Panc1 (cell line): ENCODE measurements around the gene EPHA6. TPM values are rescaled to one million over a fixed set of nuclear protein-coding genes. Genes with fewer than 3 reads are reported as not detected.

Experiments
- ATAC-seq: fragments of 200-7000 bp; cut with Tn5 transposase; 2 replicates; pipeline ENCODE4 v1.9.1; 2020; ENCODE audit warnings: mild to moderate bottlenecking, moderate library complexity
- BruUV-seq: library from RNA; stranded (reverse); fragments of 400-500 nt; replicated peaks from 2 replicates; lab custom pipeline; 2021; lab: Mats Ljungman, UMichigan
- CTCF ChIA-PET: fragments of 300-600 bp; sonication (Branson Sonifier 250); formaldehyde crosslinking; loops from one replicate; lab custom pipeline; 2022; ENCODE audit warnings: antibody characterized with exemption; lab: Charles Lee
- POLR2A ChIA-PET: fragments of 300-600 bp; sonication (Branson Sonifier 250); formaldehyde crosslinking; loops from one replicate; lab custom pipeline; 2022; ENCODE audit warnings: antibody characterized with exemption; lab: Charles Lee
- DNase-seq: peaks from one replicate; pipeline ENCODE4 v3.0.0-alpha.2; 2010; ENCODE audit warnings: low read depth, low spot score
- H3K27ac ChIP-seq: 2 replicates; pipeline ENCODE4 v1.5.1; 2011; ENCODE audit warnings: mild to moderate bottlenecking, low read length, inconsistent platforms
- H3K27me3 ChIP-seq: fragments of 200-500 bp; sonication (Bioruptor generic); 2 replicates; pipeline ENCODE4 v1.6.0; 2014; ENCODE audit warnings: low read length, inconsistent platforms; ENCODE audit not compliant: control insufficient read depth, insufficient read depth
- H3K36me3 ChIP-seq: fragments of 200-500 bp; sonication (Bioruptor generic); 2 replicates; pipeline ENCODE4 v1.5.1; 2014; ENCODE audit warnings: inconsistent platforms, mild to moderate bottlenecking, low read length, moderate library complexity; ENCODE audit not compliant: control insufficient read depth, insufficient read depth
- H3K4me1 ChIP-seq: 2 replicates; pipeline ENCODE4 v1.5.1; 2011; ENCODE audit warnings: inconsistent platforms, mild to moderate bottlenecking, low read length, moderate library complexity; ENCODE audit not compliant: control insufficient read depth, insufficient read depth
- H3K4me3 ChIP-seq, 2 experiments: 2 replicates each; pipeline ENCODE4 v1.5.1; 2011 to 2012; ENCODE audit warnings: low read depth in 2 of 2, low read length in 2 of 2, mild to moderate bottlenecking in 2 of 2, inconsistent platforms in 1 of 2, moderate library complexity in 1 of 2
- H3K9me3 ChIP-seq: fragments of 200-500 bp; sonication (Bioruptor generic); 2 replicates; pipeline ENCODE4 v1.5.1; 2014; ENCODE audit warnings: low read depth, mild to moderate bottlenecking, inconsistent platforms, low read length, moderate library complexity; ENCODE audit not compliant: control insufficient read depth, insufficient read depth
- CTCF ChIP-seq: fragments of 450-650 bp; IDR thresholded peaks from 2 replicates; pipeline ENCODE4 v1.5.1; 2017; ENCODE audit warnings: mild to moderate bottlenecking
- POLR2AphosphoS5 ChIP-seq: IDR thresholded peaks from 2 replicates; pipeline ENCODE4 v1.6.1; 2012; ENCODE audit warnings: mild to moderate bottlenecking, low read depth, low read length, moderate library complexity
- REST ChIP-seq, 2 experiments: IDR thresholded peaks; 2 replicates each; pipeline ENCODE4 v1.6.1; 2011 to 2012; ENCODE audit warnings: low read depth in 2 of 2, control low read depth in 1 of 2, low read length in 1 of 2, mild to moderate bottlenecking in 1 of 2, moderate library complexity in 1 of 2; ENCODE audit not compliant: insufficient read depth in 1 of 2
- SIN3A ChIP-seq: IDR thresholded peaks from 2 replicates; pipeline ENCODE4 v1.6.1; 2012; ENCODE audit warnings: low read depth, mild to moderate bottlenecking, low read length, moderate library complexity, borderline replicate concordance; ENCODE audit not compliant: insufficient read depth
- TCF7L2 ChIP-seq: IDR thresholded peaks from 2 replicates; pipeline ENCODE4 v1.6.1; 2011; ENCODE audit warnings: mild to moderate bottlenecking, low read depth, low read length, inconsistent platforms
- in situ Hi-C: cut with HindIII; loops from 2 replicates; pipeline ENCODE4 v1.10.0; 2016; ENCODE audit warnings: low sequenced_read_pairs, low pct_unique_long_range_greater_than_20kb
- intact Hi-C: fragments of 100-400 bp; cut with micrococcal nuclease; formaldehyde crosslinking; loops from one replicate; pipeline ENCODE4 v1.10.0; 2022; ENCODE audit not compliant: unreplicated experiment
- total RNA-seq: library from RNA; stranded (reverse); gene quantifications from one replicate; pipeline ENCODE4 v1.2.1, GENCODE V29; 2021; ENCODE audit not compliant: unreplicated experiment

The EPHA6 gene
- total RNA-seq, 1 experiment from 2014 or later = 0.57 TPM

GRCh38 chr3:97692831-97693230 lies 878.4 kb downstream of the EPHA6 start:
- H3K36me3 ChIP-seq = no peaks in the 10 kb centered on the region
- H3K9me3 ChIP-seq = no peaks in the 10 kb centered on the region
- TF ChIP-seq SIN3A (no peak), REST (IDR thresholded peaks at IDR 0.05; ENCODE audit: insufficient read depth in 1 of 2, low read depth in 2 of 2, low read length in 1 of 2) (no peak), CTCF (no peak), POLR2AphosphoS5 (no peak), TCF7L2 (no peak)
- intact Hi-C loops (loop anchor here (10.0 kb wide), 1 partner anchor 58 kb away; no protein-coding TSS in a partner anchor), in situ Hi-C loops (no loop called here)
- H3K4me3 ChIP-seq = no peak overlapping the region
- POLR2A ChIA-PET = no interaction called here
- no peaks in the 10 kb centered on the region for H3K27me3 ChIP-seq
- ATAC-seq (no peak), DNase-seq (no peak)
- BruUV-seq = no TSS peak
- CTCF ChIA-PET = no interaction called here
- no peak overlapping the region for H3K27ac ChIP-seq
- H3K4me1 ChIP-seq = no peaks in the 10 kb centered on the region

- Histone ChIP-seq H3K36me3 (no peaks in the 10 kb centered on the region), H3K27ac (no peak overlapping the region), H3K4me1 (no peaks in the 10 kb centered on the region), H3K27me3 (no peaks in the 10 kb centered on the region), H3K4me3 (no peak overlapping the region), H3K9me3 (no peaks in the 10 kb centered on the region)
- TF ChIP-seq POLR2AphosphoS5 = no peak
- no peak for TF ChIP-seq REST (IDR thresholded peaks at IDR 0.05; ENCODE audit: insufficient read depth in 1 of 2, low read depth in 2 of 2, low read length in 1 of 2)
- TF ChIP-seq SIN3A = no peak
- no peak for TF ChIP-seq TCF7L2
- no peak for TF ChIP-seq CTCF
- ChIA-PET POLR2A (no interaction called here), CTCF (no interaction called here)
- BruUV-seq = no TSS peak
- in situ Hi-C loops (no loop called here), intact Hi-C loops (loop anchor here (10.0 kb wide), 1 partner anchor 60 kb away; no protein-coding TSS in a partner anchor)
- no peak for DNase-seq
- ATAC-seq = no peak
Measured at GRCh38 chr3:97694876-97695275, 880.5 kb downstream of the EPHA6 start.
